Transverse colon (tissue), 3 donors: ENCODE measurements around the gene MYO1C.
"Not testable (repeated sequence)": the region's sequence is repeated elsewhere in the genome, so short reads cannot be mapped to it uniquely, and the experiment has no call there.

ENCODE experiments used
- POLR2A ChIP-seq: fragments of 450-650 bp; IDR thresholded peaks from one replicate; pipeline ENCODE4 v1.6.1; 2016; ENCODE audit warnings: antibody characterized with exemption, mild to moderate bottlenecking, moderate library complexity
- TF ChIP-seq, protein P1 (sequence below), 5 experiments: fragments of 200-600 bp in 3 of 5; fragments of 450-650 bp in 2 of 5; sonication (generic) in 3 of 5; IDR thresholded peaks; 1 replicate in 2 of 5; 2 replicates in 3 of 5; pipeline ENCODE4 v1.5.1; 2016 to 2017; ENCODE audit warnings: antibody characterized with exemption in 5 of 5, inconsistent platforms in 3 of 5, mild to moderate bottlenecking in 2 of 5, moderate library complexity in 1 of 5

DNA sequence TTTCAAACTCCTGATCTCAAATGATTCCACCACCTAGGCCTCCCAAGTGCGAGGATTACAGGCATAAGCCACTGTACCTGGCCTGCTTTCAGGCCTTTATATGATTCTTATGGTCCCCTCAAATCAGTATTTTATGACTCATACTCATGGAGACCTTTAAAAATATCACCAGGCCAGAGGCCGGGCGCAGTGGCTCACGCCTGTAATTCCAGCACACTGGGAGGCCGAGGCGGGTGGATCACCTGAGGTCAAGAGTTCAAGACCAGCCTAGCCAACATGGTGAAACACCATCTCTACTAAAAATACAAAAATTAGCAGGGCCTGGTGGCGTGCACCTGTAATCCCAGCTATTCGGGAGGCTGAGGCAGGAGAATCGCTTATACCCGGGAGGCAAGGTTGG, 74.0 kb downstream of the MYO1C start:
- not testable (repeated sequence) for TF ChIP-seq POLR2A
- TF ChIP-seq, protein P1, sequence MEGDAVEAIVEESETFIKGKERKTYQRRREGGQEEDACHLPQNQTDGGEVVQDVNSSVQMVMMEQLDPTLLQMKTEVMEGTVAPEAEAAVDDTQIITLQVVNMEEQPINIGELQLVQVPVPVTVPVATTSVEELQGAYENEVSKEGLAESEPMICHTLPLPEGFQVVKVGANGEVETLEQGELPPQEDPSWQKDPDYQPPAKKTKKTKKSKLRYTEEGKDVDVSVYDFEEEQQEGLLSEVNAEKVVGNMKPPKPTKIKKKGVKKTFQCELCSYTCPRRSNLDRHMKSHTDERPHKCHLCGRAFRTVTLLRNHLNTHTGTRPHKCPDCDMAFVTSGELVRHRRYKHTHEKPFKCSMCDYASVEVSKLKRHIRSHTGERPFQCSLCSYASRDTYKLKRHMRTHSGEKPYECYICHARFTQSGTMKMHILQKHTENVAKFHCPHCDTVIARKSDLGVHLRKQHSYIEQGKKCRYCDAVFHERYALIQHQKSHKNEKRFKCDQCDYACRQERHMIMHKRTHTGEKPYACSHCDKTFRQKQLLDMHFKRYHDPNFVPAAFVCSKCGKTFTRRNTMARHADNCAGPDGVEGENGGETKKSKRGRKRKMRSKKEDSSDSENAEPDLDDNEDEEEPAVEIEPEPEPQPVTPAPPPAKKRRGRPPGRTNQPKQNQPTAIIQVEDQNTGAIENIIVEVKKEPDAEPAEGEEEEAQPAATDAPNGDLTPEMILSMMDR (IDR thresholded peaks at IDR 0.05) = not testable (repeated sequence)
